GM18526 (cell line): ENCODE results near the gene WWOX.

ENCODE experiments used
- POLR2A ChIP-seq: IDR thresholded peaks from 3 replicates; pipeline ENCODE4 v1.6.1; 2011; ENCODE audit not compliant: insufficient read length; ENCODE audit errors: extremely low read depth

Gene WWOX

GRCh38 chr16:78782572-78782971 lies 683.1 kb downstream of the WWOX start:
- no peak for TF ChIP-seq POLR2A

DNA sequence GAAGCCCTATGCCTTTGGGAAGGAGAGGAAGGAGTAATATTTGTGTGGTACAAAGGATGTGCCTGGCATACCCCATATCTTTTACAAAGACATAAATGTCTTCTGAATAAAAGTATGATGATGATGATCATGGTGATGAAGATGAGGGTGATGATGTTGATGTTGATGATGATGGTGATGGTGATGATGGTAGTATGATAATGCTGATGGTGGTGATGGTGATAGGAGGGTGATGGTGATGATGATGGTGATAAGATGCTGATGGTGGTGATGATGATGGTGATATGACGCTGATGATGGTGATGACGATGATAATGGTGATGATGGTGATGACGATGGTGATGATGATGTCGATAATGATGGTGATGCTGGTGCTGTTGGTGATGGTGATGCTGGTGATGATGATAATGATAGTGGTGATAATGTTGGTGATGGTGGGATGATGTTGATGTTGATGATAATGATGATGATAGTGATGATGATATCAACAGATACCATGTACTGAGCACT lies 684.2 kb downstream of the WWOX start:
- no peak for TF ChIP-seq POLR2A

DNA sequence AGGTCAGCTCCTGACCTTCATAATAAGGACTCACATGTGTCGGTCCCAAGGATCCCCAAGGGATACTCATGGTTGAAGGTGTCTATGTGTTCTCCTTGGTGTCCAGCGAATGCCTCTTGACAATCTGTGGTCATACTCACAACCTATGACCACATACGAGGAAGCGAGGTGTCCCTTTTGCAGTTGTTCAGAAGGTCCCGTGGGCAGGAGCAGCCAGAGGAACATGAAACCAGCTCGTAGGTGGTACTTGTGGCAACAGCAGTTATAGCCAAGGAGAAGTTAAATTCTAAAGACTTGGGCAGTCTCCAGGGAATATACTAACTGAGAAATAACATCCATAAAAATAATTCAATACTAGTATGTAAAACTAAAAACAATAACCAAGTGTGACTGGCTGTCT lies 685.3 kb downstream of the WWOX start:
- no peak for TF ChIP-seq POLR2A

DNA sequence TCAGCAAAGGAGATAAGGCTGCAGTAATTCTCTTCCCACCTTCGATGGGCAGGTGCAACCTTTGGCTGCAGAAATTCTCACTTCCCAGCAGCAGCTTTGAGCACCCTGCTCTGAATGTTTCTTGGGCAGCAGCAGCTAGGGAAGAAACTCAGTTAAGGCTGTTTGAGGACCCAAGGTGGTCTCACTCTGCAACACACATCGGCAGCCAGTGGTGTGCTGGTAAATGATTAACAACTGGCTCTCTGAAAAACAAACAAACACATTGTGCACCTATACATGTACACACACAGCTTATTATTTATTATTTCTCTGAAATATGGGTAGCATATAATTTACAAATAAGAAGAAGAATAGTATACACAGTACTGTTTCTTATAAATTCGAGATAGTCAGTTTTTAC lies 685.8 kb downstream of the WWOX start:
- TF ChIP-seq POLR2A, result no peak

- no peak for TF ChIP-seq POLR2A
These were observed 687.2 kb downstream of the WWOX start for GRCh38 chr16:78786635-78787034.

- no peak for TF ChIP-seq POLR2A
These were observed 688.8 kb downstream of the WWOX start for GRCh38 chr16:78788276-78788675.

GRCh38 chr16:78788696-78789095 lies 689.2 kb downstream of the WWOX start:
- TF ChIP-seq POLR2A, result no peak

DNA sequence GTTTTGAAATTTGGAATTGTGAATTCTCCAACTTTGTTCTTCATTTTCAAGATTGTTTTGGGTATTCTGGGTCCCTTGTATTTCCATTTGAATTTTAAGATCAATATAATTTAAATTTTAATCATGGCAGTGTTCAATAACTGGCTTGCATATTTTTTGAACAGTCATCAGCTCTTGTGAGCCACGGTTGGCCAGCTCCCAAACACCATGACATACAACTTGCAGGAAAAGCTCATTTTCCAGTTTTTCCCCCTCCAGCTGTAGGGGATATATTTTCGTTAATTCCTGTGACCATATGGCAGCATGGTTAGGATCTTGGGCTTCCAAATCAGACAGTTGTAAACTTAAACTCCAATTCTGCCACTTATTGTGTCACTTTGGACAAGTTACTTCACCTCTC lies 690.1 kb downstream of the WWOX start:
- TF ChIP-seq POLR2A, result no peak

DNA sequence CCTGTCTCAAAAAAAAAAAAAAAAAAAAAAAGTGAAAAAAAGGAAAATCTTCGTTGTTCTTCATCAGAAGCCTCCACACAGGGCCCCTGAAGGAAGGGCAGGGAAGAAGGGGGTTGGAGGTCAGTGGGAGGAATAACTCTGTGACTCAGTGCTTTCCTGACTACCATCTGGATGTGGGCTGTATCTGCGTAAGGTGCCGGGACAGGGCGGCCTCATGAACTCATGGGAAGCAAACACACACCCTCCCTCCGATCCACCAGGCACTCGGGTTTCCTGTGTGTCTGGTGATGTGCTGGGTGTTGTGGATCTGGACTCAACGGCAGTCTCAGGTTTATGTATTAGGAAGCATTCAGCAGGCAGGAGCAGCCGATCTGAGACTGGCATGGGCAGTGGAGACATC lies 691.6 kb downstream of the WWOX start:
- TF ChIP-seq POLR2A, result no peak

DNA sequence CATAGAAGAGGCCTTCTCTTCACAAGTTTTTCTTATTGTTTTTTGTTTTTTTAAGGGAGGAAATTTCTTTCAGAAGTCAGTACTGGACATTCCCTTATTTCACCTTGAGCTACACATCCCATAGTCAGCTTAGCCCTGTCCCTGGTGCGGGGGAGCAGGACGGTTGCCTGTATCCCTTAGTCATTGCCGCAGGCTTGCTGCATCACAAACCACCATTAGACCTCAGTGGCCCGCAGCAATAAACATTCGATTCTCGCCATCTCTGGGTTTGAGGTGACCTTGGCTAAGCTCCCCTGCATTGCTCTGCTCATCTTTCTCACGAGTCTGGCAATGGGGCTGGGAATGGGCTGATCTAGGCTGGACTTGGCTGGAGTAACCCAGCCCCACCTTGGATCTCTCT lies 692.5 kb downstream of the WWOX start:
- TF ChIP-seq POLR2A, result no peak

DNA sequence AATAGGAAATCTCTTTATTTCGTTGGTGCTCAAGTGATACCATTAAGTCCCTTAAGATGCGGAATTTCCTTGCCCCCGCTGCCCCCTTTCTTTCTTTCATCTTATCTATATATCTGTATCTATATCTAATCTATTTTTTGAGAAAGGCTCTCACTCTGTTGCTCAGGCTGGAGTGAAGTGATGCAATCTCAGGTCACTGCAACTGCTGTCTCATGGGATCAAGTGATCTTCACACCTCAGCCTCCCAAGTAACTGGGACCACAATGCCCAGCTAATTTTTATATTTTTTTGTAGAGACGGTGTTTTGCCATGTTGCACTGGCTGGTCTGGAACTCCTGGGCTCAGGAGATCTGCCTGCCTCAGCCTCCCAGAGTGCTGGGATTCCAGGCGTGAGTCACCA lies 693.5 kb downstream of the WWOX start:
- TF ChIP-seq POLR2A, result no peak

DNA sequence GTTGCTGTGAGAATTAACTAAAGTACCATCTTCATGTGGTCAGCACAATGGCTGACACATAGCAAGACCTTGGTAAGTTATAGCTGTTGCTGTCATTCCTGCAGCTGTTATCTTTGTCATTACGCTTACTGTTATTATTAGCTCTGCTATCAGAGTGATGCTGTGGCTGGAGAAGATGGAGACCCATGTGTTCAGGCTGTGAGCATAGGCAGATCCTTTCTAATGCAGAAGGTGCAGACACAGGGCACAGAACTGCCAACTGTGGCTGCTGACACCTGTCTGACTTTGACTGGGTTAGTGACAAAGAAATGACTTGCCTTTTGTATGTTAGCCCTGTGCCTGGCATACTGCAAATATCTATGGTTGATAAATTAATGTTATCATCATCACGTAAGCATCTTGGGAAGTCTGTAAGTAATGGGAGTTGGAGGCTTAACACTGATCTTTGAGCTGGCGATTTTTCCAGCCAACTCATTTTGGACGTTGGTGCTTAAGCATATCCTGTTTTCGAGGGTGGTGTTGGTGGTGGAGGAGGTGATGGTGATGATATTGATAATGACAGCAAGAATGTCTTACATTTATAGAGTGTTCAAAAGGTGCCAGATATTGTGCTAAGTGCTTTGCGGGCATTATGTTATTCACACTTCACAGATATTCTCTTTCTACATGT lies 695.3 kb downstream of the WWOX start:
- no peak for TF ChIP-seq POLR2A

- TF ChIP-seq POLR2A, result no peak
These were observed 696.0 kb downstream of the WWOX start for GRCh38 chr16:78795433-78795832.

- TF ChIP-seq POLR2A, result no peak
These were observed 696.9 kb downstream of the WWOX start for GRCh38 chr16:78796221-78796866.

GRCh38 chr16:78799429-78799828 lies 700.0 kb downstream of the WWOX start:
- no peak for TF ChIP-seq POLR2A

GRCh38 chr16:78800523-78800922 lies 701.1 kb downstream of the WWOX start:
- TF ChIP-seq POLR2A, result no peak
